ENCODE measurements around the gene PRPF6.

- no peak for TF ChIP-seq GATA2 (IDR thresholded peaks at IDR 0.05; ENCODE audit: low read depth, low read length)
- TF ChIP-seq GATA3 (IDR thresholded peaks at IDR 0.05; ENCODE audit: low read depth, low read length), result no peak
These were observed 86.9 kb downstream of the PRPF6 start for GRCh38 chr20:64067733-64068307.
